ENCODE data around the gene VPS37B. TPM values are rescaled to one million over a fixed set of nuclear protein-coding genes. Genes with fewer than 3 reads are reported as not detected.

Gene VPS37B
- total and polyA plus RNA-seq, 2 of the 8 experiments (the other 6 are each of a cell fraction or from before 2014, with no cell fraction given) = 11.9 to 15.7 TPM

- no peak overlapping the region for H3K23ac ChIP-seq (ENCODE audit: insufficient read length)
- 90% methylated on average over 28 of the region's 36 CpGs; no CpG with 5 or more reads in 1 of the 2 experiments for WGBS, 2 experiments (ENCODE audit: extremely low coverage in 1 of 2, insufficient coverage in 1 of 2, insufficient read length in 1 of 2, insufficient replicate concordance in 2 of 2, low coverage in 1 of 2, low lambda C conversion rate in 2 of 2, missing lambda C conversion rate in 1 of 2)
- no peak for TF ChIP-seq HDAC2 (IDR thresholded peaks at IDR 0.05; ENCODE audit: borderline replicate concordance in 1 of 2, low read depth in 2 of 2, low read length in 2 of 2)
- no peak for TF ChIP-seq FOSL1 (IDR thresholded peaks at IDR 0.05; ENCODE audit: insufficient read depth, low read depth, low read length)
- TF ChIP-seq CEBPB (IDR thresholded peaks at IDR 0.05; ENCODE audit: low read depth, low read length) = no peak
- TF ChIP-seq MAFK (IDR thresholded peaks at IDR 0.05; ENCODE audit: low read depth, low read length) = no peak
- no peak for TF ChIP-seq SP4 (IDR thresholded peaks at IDR 0.05; ENCODE audit: low read length)
- TF ChIP-seq JUN (IDR thresholded peaks at IDR 0.05; ENCODE audit: low read depth, low read length) = no peak
- no peak for TF ChIP-seq SUZ12 (IDR thresholded peaks at IDR 0.05; ENCODE audit: low read length)
- TF ChIP-seq SIN3A (conservative IDR thresholded peaks at IDR 0.05 in 1 of 2, IDR thresholded peaks at IDR 0.05 in 1 of 2; ENCODE audit: low read depth in 1 of 2, low read length in 2 of 2) = no peak
- no peak for TF ChIP-seq TAF1 (IDR thresholded peaks at IDR 0.05; ENCODE audit: low read depth, low read length)
- TF ChIP-seq, protein P1, sequence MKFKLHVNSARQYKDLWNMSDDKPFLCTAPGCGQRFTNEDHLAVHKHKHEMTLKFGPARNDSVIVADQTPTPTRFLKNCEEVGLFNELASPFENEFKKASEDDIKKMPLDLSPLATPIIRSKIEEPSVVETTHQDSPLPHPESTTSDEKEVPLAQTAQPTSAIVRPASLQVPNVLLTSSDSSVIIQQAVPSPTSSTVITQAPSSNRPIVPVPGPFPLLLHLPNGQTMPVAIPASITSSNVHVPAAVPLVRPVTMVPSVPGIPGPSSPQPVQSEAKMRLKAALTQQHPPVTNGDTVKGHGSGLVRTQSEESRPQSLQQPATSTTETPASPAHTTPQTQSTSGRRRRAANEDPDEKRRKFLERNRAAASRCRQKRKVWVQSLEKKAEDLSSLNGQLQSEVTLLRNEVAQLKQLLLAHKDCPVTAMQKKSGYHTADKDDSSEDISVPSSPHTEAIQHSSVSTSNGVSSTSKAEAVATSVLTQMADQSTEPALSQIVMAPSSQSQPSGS (IDR thresholded peaks at IDR 0.05; ENCODE audit: low read length) = no peak
These were observed 47.2 kb downstream of the VPS37B start for GRCh38 chr12:122848471-122849351.

More at GRCh38 chr12:122848471-122849351, 47.2 kb downstream of the VPS37B start:
- H3K79me1 ChIP-seq (ENCODE audit: low read depth, low read length) = peaks cover 4% of the 10 kb centered on the region
- no peak overlapping the region for H2BK12ac ChIP-seq (ENCODE audit: low read depth, low read length)
- no peak for DNase-seq (ENCODE audit: low read depth in 1 of 2, low spot score in 2 of 2)
- no peak overlapping the region for H3K4me3 ChIP-seq (ENCODE audit: extremely low read depth in 1 of 4, insufficient read depth in 2 of 4, low read depth in 3 of 4, low read length in 4 of 4)
- no peak overlapping the region for H3K14ac ChIP-seq (ENCODE audit: insufficient read length)
- no peak overlapping the region for H2BK15ac ChIP-seq (ENCODE audit: low read length)
- no peaks in the 10 kb centered on the region for H3K9me3 ChIP-seq (ENCODE audit: insufficient read depth in 2 of 2, low read depth in 1 of 2, low read length in 1 of 2)
- FAIRE-seq = no peak
- no peak overlapping the region for H3K56ac ChIP-seq (replicated peaks; ENCODE audit: insufficient read length, low read depth, low read length)
- H3K4ac ChIP-seq (replicated peaks; ENCODE audit: insufficient read length, low read depth, low read length) = no peak overlapping the region
- ChIA-PET POLR2A (ENCODE audit: partially characterized antibody) (no interaction called here), CTCF (ENCODE audit: partially characterized antibody) (interaction anchor here (0.7 to 11.4 kb wide), 6 partner anchors 10 to 104 kb away, joined by 3 to 129 read pairs (median 4); no protein-coding TSS in a partner anchor)
- H2BK20ac ChIP-seq (ENCODE audit: low read length) = no peak overlapping the region
- peaks cover 9 to 11% of the 10 kb centered on the region in 2 experiments for H4K20me1 ChIP-seq (replicated peaks in 1 of 2; ENCODE audit: control insufficient read depth in 1 of 2, insufficient read depth in 2 of 2, low read length in 2 of 2)
- H2BK120ac ChIP-seq (replicated peaks; ENCODE audit: low read depth, low read length) = no peak overlapping the region
- 0 out of 2 replicates have a peak overlapping the region, but pooled peaks have one; percentile 16 for H2BK5ac ChIP-seq (ENCODE audit: low read depth, low read length)
- H3K9ac ChIP-seq (replicated peaks in 1 of 4; ENCODE audit: extremely low read depth in 1 of 4, low read depth in 3 of 4, low read length in 3 of 4) = no peak overlapping the region
- no peak overlapping the region for H4K5ac ChIP-seq (ENCODE audit: insufficient read length, low read depth, low read length)
- no peaks in the 10 kb centered on the region for H3K23me2 ChIP-seq (ENCODE audit: low read depth, low read length)
- H2AFZ ChIP-seq (ENCODE audit: low read length) = no peak overlapping the region
- H3K27ac ChIP-seq (ENCODE audit: low read depth, low read length) = no peak overlapping the region
- H4K8ac ChIP-seq (ENCODE audit: extremely low read depth, insufficient read depth, low read length) = no peak overlapping the region
- H4K91ac ChIP-seq (replicated peaks; ENCODE audit: insufficient read length, low read length) = no peak overlapping the region
- no peaks in the 10 kb centered on the region for H3K27me3 ChIP-seq (replicated peaks in 1 of 4; ENCODE audit: control insufficient read depth in 3 of 4, extremely low read depth in 1 of 4, insufficient read depth in 3 of 4, low read length in 3 of 4)
- no peak overlapping the region for H3K18ac ChIP-seq (ENCODE audit: extremely low read depth, low read length)
- H3K4me2 ChIP-seq (ENCODE audit: insufficient read depth in 1 of 2, low read depth in 2 of 2, low read length in 2 of 2) = no peak overlapping the region
- no peak overlapping the region for H2AK5ac ChIP-seq (ENCODE audit: low read depth, low read length)
- peaks cover 0 to 4% (median 4%) of the 10 kb centered on the region in 4 experiments; a peak in 5 of 7 replicates for H3K4me1 ChIP-seq (replicated peaks in 1 of 4; ENCODE audit: control insufficient read depth in 3 of 4, insufficient read depth in 4 of 4, low read length in 3 of 4)
- H3K36me3 ChIP-seq (ENCODE audit: control insufficient read depth in 2 of 4, insufficient read depth in 4 of 4, low read length in 3 of 4) = no peaks in the 10 kb centered on the region
- H3K79me2 ChIP-seq (ENCODE audit: control insufficient read depth in 1 of 2, insufficient read depth in 2 of 2, low read length in 2 of 2) = no peaks in the 10 kb centered on the region

All from H1 (cell line).